Measurements from ENCODE around the gene TESPA1. TPM values are rescaled to one million over a fixed set of nuclear protein-coding genes. Genes with fewer than 3 reads are reported as not detected.

TESPA1 gene
- total and polyA plus RNA-seq, 9 of the 15 experiments (the other 6 are each of a cell fraction or from before 2014, with no cell fraction given), result 0.72 to 7.1 (median 2.4) TPM

DNA sequence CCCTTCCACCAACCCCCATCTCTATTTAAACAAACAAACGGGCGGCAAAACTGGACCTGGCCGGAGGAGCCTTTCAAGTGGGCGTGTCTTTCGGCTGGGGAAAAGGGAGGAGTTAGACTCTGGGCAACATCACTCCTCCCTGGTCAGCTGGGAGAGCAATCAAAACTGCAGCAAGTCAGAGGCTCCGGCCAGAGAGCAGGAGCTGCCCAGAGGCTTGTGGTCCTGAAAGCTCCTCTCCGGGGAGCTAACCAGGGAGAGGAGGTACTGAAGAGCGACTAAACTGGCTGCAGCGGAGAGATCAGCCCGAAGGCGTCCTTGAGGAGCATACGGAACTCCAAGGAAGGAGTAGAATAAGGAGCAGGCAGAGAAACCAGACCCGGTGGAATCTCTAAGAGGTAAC lies 35.2 kb upstream of the TESPA1 start, which contains the start of gene NEUROD4 (continued):
- TF ChIP-seq THAP7 (CRISPR knock-in tag; IDR thresholded peaks at IDR 0.05), result no peak
- no peak for TF ChIP-seq BCL6 (CRISPR knock-in tag; IDR thresholded peaks at IDR 0.05)
- no peak for TF ChIP-seq NFE2L1 (tag; IDR thresholded peaks at IDR 0.05; ENCODE audit: borderline replicate concordance, low read depth)
- no peak for TF ChIP-seq ZNF282 (CRISPR knock-in tag; IDR thresholded peaks at IDR 0.05)
- no peak for TF ChIP-seq DDX20 (tag; IDR thresholded peaks at IDR 0.05; ENCODE audit: low read depth)
- no peak for TF ChIP-seq TRIM24 (IDR thresholded peaks at IDR 0.05)
- TF ChIP-seq, protein P1, sequence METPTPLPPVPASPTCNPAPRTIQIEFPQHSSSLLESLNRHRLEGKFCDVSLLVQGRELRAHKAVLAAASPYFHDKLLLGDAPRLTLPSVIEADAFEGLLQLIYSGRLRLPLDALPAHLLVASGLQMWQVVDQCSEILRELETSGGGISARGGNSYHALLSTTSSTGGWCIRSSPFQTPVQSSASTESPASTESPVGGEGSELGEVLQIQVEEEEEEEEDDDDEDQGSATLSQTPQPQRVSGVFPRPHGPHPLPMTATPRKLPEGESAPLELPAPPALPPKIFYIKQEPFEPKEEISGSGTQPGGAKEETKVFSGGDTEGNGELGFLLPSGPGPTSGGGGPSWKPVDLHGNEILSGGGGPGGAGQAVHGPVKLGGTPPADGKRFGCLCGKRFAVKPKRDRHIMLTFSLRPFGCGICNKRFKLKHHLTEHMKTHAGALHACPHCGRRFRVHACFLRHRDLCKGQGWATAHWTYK (CRISPR knock-in tag; IDR thresholded peaks at IDR 0.05), result peak; percentile 82; the same call in 1 of the 2 replicates
- TF ChIP-seq, protein P2, sequence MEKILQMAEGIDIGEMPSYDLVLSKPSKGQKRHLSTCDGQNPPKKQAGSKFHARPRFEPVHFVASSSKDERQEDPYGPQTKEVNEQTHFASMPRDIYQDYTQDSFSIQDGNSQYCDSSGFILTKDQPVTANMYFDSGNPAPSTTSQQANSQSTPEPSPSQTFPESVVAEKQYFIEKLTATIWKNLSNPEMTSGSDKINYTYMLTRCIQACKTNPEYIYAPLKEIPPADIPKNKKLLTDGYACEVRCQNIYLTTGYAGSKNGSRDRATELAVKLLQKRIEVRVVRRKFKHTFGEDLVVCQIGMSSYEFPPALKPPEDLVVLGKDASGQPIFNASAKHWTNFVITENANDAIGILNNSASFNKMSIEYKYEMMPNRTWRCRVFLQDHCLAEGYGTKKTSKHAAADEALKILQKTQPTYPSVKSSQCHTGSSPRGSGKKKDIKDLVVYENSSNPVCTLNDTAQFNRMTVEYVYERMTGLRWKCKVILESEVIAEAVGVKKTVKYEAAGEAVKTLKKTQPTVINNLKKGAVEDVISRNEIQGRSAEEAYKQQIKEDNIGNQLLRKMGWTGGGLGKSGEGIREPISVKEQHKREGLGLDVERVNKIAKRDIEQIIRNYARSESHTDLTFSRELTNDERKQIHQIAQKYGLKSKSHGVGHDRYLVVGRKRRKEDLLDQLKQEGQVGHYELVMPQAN (IDR thresholded peaks at IDR 0.05; ENCODE audit: borderline replicate concordance), result peak; percentile 48; the same call in 1 of the 2 replicates
- peak in 1 of 2 experiments; percentile 90; a peak in 2 of 4 replicates for TF ChIP-seq HDAC1 (IDR thresholded peaks at IDR 0.05)
- no peak for TF ChIP-seq ZKSCAN1 (IDR thresholded peaks at IDR 0.05; ENCODE audit: low read depth, low read length)
- TF ChIP-seq THAP12 (CRISPR knock-in tag; IDR thresholded peaks at IDR 0.05), result no peak
- TF ChIP-seq FOXJ3 (CRISPR knock-in tag; IDR thresholded peaks at IDR 0.05), result no peak
- TF ChIP-seq STAT5A (IDR thresholded peaks at IDR 0.05; ENCODE audit: borderline replicate concordance, low read length), result no peak
- no peak for TF ChIP-seq KAT2B (IDR thresholded peaks at IDR 0.05; ENCODE audit: low read depth, low read length)
- no peak for TF ChIP-seq PHB2 (IDR thresholded peaks at IDR 0.05; ENCODE audit: low read depth)
- TF ChIP-seq PHF21A (IDR thresholded peaks at IDR 0.05; ENCODE audit: borderline replicate concordance, low read depth), result no peak
- no peak for TF ChIP-seq MLLT1 (IDR thresholded peaks at IDR 0.05)
- no peak for TF ChIP-seq ZNF449 (CRISPR knock-in tag; IDR thresholded peaks at IDR 0.05)
- 0 out of 2 replicates have a peak, but pooled peaks have one; percentile 44 for TF ChIP-seq SMAD4 (CRISPR knock-in tag; conservative IDR thresholded peaks at IDR 0.05)
- TF ChIP-seq RAD21 (CRISPR knock-in tag; conservative IDR thresholded peaks at IDR 0.05 in 1 of 2, IDR thresholded peaks at IDR 0.05 in 1 of 2), result no peak
